Chondrocyte (in vitro differentiated cells): Measurements from ENCODE around the gene AMOTL2. TPM values are rescaled to one million over a fixed set of nuclear protein-coding genes. Genes with fewer than 3 reads are reported as not detected.

ENCODE experiments used
- DNase-seq: peaks from one replicate; pipeline ENCODE4 v3.0.0; 2021; ENCODE audit warnings: mixed read lengths, low spot score
- H3K27ac Mint-ChIP-seq: one replicate; pipeline ENCODE4 v1.8.0; 2021; ENCODE audit warnings: mild to moderate bottlenecking, moderate library complexity, mixed read lengths; ENCODE audit not compliant: unreplicated experiment
- H3K27me3 Mint-ChIP-seq: 2 replicates; pipeline ENCODE4 v1.8.0; 2021; ENCODE audit warnings: low read depth, mixed read lengths
- H3K36me3 Mint-ChIP-seq: 2 replicates; pipeline ENCODE4 v1.8.0; 2021; ENCODE audit warnings: low read depth, mixed read lengths
- H3K4me1 Mint-ChIP-seq: 2 replicates; pipeline ENCODE4 v1.8.0; 2021; ENCODE audit warnings: low read depth, mild to moderate bottlenecking, mixed read lengths
- H3K4me3 Mint-ChIP-seq: one replicate; pipeline ENCODE4 v1.8.0; 2021; ENCODE audit warnings: mild to moderate bottlenecking, moderate library complexity, mixed read lengths; ENCODE audit not compliant: unreplicated experiment
- H3K9me3 Mint-ChIP-seq: 2 replicates; pipeline ENCODE4 v1.8.0; 2021; ENCODE audit warnings: low read depth, mixed read lengths
- CTCF ChIP-seq: fragments of 200-600 bp; sonication (generic); IDR thresholded peaks from 2 replicates; pipeline ENCODE4 v1.5.0; 2021; ENCODE audit warnings: antibody characterized with exemption, mild to moderate bottlenecking, moderate library complexity
- total RNA-seq: library from RNA; stranded (reverse); gene quantifications from 3 replicates; pipeline ENCODE4 v1.2.1, GENCODE V29; 2021

AMOTL2 gene
- total RNA-seq, 1 donor from 2014 or later: 259 TPM

- Mint-ChIP-seq H3K27me3 (no peaks in the 10 kb centered on the region), H3K36me3 (peaks cover 17% of the 10 kb centered on the region), H3K4me3 (no peak overlapping the region), H3K9me3 (no peaks in the 10 kb centered on the region), H3K27ac (no peak overlapping the region), H3K4me1 (peaks cover 24% of the 10 kb centered on the region)
- no peak for TF ChIP-seq CTCF
- DNase-seq: no peak
Observed at GRCh38 chr3:134376385-134376765, 2.1 kb upstream of the AMOTL2 start.

DNA sequence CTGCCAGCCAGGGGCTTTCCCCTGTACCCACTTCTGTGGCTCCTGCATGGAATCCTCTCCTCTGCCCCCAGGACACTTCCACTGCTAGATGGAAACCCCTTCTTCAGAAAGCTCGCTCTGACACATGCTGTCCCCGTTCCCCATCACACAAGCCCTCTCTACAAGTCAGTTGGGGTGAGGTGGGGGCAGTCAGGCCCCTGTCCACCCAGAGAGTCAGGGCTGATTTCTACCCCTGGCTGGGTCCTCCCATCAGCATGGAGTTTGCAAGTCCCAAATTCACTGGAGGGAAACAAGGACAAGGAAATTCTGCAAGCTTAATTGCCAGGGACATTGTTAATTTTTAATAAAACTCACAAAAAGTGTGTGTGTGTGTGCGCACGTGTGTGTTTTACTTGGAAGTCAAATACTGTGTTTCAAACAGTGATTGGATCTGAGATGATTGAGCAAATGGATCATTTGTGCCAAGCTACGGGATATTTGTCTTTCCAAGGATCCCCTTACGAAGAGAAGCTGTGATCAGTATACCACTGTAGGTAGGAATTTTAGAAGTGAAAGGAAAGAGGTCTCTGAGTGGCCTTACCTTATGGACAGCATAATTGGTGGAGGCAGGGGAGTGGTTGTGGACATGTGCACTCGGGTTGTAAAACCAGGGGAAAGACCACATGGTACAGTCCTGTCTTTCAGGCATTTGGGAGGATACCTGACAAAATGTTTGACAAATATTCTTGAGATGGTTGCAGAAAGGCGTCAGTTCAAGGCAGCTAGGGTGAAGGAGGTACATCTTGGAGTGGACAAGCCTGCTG is 1.5 kb upstream of the AMOTL2 start:
- H3K27me3 Mint-ChIP-seq: no peaks in the 10 kb centered on the region
- no peak overlapping the region for H3K27ac Mint-ChIP-seq
- no peak for DNase-seq
- H3K4me3 Mint-ChIP-seq: peak overlapping the region; percentile 97
- peaks cover 29% of the 10 kb centered on the region for H3K4me1 Mint-ChIP-seq
- H3K36me3 Mint-ChIP-seq: peaks cover 19% of the 10 kb centered on the region
- no peak for TF ChIP-seq CTCF
- no peaks in the 10 kb centered on the region for H3K9me3 Mint-ChIP-seq

- Mint-ChIP-seq H3K4me1 (peaks cover 36% of the 10 kb centered on the region), H3K4me3 (peak overlapping the region; percentile 97), H3K36me3 (peaks cover 25% of the 10 kb centered on the region), H3K27ac (peak overlapping the region; percentile 97), H3K27me3 (no peaks in the 10 kb centered on the region), H3K9me3 (no peaks in the 10 kb centered on the region)
- no peak for TF ChIP-seq CTCF
- DNase-seq: no peak
Observed at GRCh38 chr3:134374791-134375581, 739 bp upstream of the AMOTL2 start.

DNA sequence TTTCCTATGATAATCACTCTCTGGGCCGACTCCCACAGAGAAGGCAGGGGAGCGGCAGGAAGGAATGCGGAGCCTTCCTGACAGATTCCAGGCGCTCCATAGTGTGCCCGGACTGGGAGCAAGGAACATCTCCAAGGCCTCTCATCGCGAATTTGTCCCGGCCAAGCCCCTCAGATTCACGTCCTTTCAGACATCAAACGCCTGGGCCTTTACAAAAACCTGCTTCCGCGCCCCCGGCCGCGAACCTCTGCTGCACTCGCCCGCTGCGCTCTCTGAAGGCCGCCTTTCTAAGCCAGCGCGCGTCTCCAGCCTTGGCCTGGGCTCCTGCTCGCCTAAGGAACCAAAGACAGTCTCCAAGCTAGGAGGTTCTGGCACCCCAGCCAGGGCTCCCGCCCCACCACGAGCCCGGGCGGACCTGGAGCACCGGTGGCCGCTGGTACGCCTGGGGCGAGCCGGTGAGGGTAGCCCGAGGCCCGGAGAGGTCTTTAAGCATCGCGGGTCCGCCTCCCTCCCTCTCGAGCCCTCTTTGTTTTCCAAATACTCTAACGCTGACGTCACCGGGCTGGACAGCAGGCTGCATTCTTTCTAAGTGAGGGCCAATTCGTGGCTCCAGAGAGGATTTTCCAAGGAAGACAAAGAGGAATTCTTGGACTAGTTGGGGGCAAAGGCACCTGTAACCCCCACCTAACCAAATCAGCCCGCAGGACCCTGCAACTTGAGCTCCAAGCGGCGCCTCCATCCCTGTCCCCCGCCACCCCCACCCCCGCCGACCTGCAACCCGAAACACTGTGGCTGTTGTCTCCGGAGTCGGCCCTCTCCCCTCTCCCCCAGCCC is 759 bp downstream of the AMOTL2 start:
- H3K4me1 Mint-ChIP-seq: peaks cover 51% of the 10 kb centered on the region
- peak overlapping the region; percentile 97 for H3K4me3 Mint-ChIP-seq
- no peak for DNase-seq

More for the DNA sequence above, 759 bp downstream of the AMOTL2 start:
- Mint-ChIP-seq H3K27me3 (no peaks in the 10 kb centered on the region), H3K36me3 (peaks cover 37% of the 10 kb centered on the region), H3K9me3 (no peaks in the 10 kb centered on the region), H3K27ac (peak overlapping the region; percentile 97)
- peak; percentile 19 for TF ChIP-seq CTCF
